HepG2 (cell line): Measurements from ENCODE around the gene FAM83G. TPM values are rescaled to one million over a fixed set of nuclear protein-coding genes. Genes with fewer than 3 reads are reported as not detected.

Experiments
- ATAC-seq: fragments of 200-7000 bp; cut with Tn5 transposase; 3 replicates; pipeline ENCODE4 v1.9.1; 2020; ENCODE audit warnings: mild to moderate bottlenecking, moderate library complexity
- BruUV-seq: library from RNA; stranded (reverse); fragments of 400-500 nt; replicated peaks from 2 replicates; lab custom pipeline; 2021; lab: Mats Ljungman, UMichigan
- CTCF ChIA-PET: fragments of 300-600 bp; formaldehyde crosslinking; extraction: SDS; loops from one replicate; lab custom pipeline; 2021; ENCODE audit warnings: low total read pairs, inconsistent platforms, low intra/inter-chr PET ratio; lab: Yijun Ruan, JAX
- POLR2A ChIA-PET: fragments of 350-600 bp; sonication (Branson Sonifier 250); formaldehyde crosslinking; loops from one replicate; lab custom pipeline; 2020; ENCODE audit warnings: antibody characterized with exemption, inconsistent platforms; lab: Yijun Ruan, JAX
- DNase-seq: peaks from one replicate; pipeline ENCODE4 v3.0.0-alpha.2; 2015; ENCODE audit warnings: low spot score
- FAIRE-seq: peaks from 3 replicates; lab custom pipeline; 2011; peaks lifted over from hg19 to GRCh38; lab: Jason Lieb, UNC
- H2AFZ ChIP-seq: one replicate; pipeline ENCODE4 v1.6.1; 2011; ENCODE audit warnings: low read length, inconsistent platforms
- H3K27ac ChIP-seq: fragments of 300-600 bp; 3 replicates; pipeline ENCODE4 v1.8.0; 2011; ENCODE audit warnings: mixed run types, mild to moderate bottlenecking, mixed read lengths, low read length, inconsistent platforms; ENCODE audit not compliant: insufficient read depth; ENCODE audit errors: extremely low read length
- H3K27me3 ChIP-seq, 2 experiments: fragments of 200-600 bp in 1 of 2; 2 replicates in 1 of 2; 3 replicates in 1 of 2; pipeline versions ENCODE4 v1.6.0 to v1.8.0; 2011; ENCODE audit warnings: low read length in 2 of 2, mild to moderate bottlenecking in 2 of 2, moderate library complexity in 2 of 2, inconsistent platforms in 1 of 2; ENCODE audit not compliant: insufficient read depth in 2 of 2, control insufficient read depth in 1 of 2
- H3K36me3 ChIP-seq, 2 experiments: fragments of 200-600 bp in 1 of 2; replicated peaks in 1 of 2; 2 replicates in 1 of 2; 3 replicates in 1 of 2; pipeline versions ENCODE4 v1.5.1 to v1.8.0; 2011; ENCODE audit warnings: low read length in 2 of 2, inconsistent platforms in 1 of 2; ENCODE audit not compliant: insufficient read depth in 2 of 2, control insufficient read depth in 1 of 2
- H3K4me1 ChIP-seq: 2 replicates; pipeline ENCODE4 v1.5.1; 2012; ENCODE audit warnings: low read length, inconsistent platforms; ENCODE audit not compliant: insufficient read depth
- H3K4me2 ChIP-seq: 2 replicates; pipeline ENCODE4 v1.6.0; 2011; ENCODE audit warnings: low read depth, low read length, inconsistent platforms
- H3K4me3 ChIP-seq, 3 experiments: fragments of 200-600 bp in 1 of 3; sonication (generic), shearing (Covaris generic) in 1 of 3; replicated peaks in 1 of 3; 2 replicates each; pipeline ENCODE4 v1.5.1; 2011 to 2016; ENCODE audit warnings: low read length in 3 of 3, inconsistent platforms in 2 of 3, low read depth in 2 of 3, mild to moderate bottlenecking in 2 of 3, control low read depth in 1 of 3, mixed read lengths in 1 of 3; ENCODE audit not compliant: insufficient read depth in 1 of 3
- H3K79me2 ChIP-seq: one replicate; pipeline ENCODE4 v1.6.1; 2011; ENCODE audit warnings: low read length, inconsistent platforms; ENCODE audit not compliant: insufficient read depth
- H3K9ac ChIP-seq: 2 replicates; pipeline ENCODE4 v1.6.0; 2011; ENCODE audit warnings: mild to moderate bottlenecking, low read depth, low read length, inconsistent platforms; ENCODE audit not compliant: insufficient read depth
- H3K9me3 ChIP-seq: 2 replicates; pipeline ENCODE4 v1.5.1; 2012; ENCODE audit warnings: mild to moderate bottlenecking, low read length
- H4K20me1 ChIP-seq: 2 replicates; pipeline ENCODE4 v1.6.0; 2011; ENCODE audit warnings: inconsistent platforms, mild to moderate bottlenecking, low read length, moderate library complexity; ENCODE audit not compliant: insufficient read depth
- EP300 ChIP-seq, 3 experiments: sonication (generic) in 1 of 3; formaldehyde crosslinking in 1 of 3; IDR thresholded peaks; 2 replicates each; pipeline versions ENCODE4 v1.5.1 to v1.6.1; 2011 to 2020; ENCODE audit warnings: low read depth in 2 of 3, low read length in 2 of 3, borderline replicate concordance in 1 of 3, improper control_type of control experiment in 1 of 3, mild to moderate bottlenecking in 1 of 3, missing genetic modification reagents in 1 of 3, moderate library complexity in 1 of 3
- KDM6A ChIP-seq: IDR thresholded peaks from 2 replicates; pipeline ENCODE4 v1.6.1; 2016; ENCODE audit warnings: low read depth
- MAFF ChIP-seq: IDR thresholded peaks from 2 replicates; pipeline ENCODE4 v1.6.1; 2011; ENCODE audit warnings: low read depth, low read length, improper control_type of control experiment
- PAX8 ChIP-seq: sonication (generic); formaldehyde crosslinking; IDR thresholded peaks from 2 replicates; pipeline ENCODE4 v1.8.0; 2022; ENCODE audit warnings: mild to moderate bottlenecking, missing genetic modification reagents, borderline replicate concordance
- RBM22 ChIP-seq: fragments of 200-400 bp; formaldehyde crosslinking; optimal IDR thresholded peaks from 2 replicates; pipeline ENCODE3; 2017; ENCODE audit warnings: mild to moderate bottlenecking, low read length, moderate library complexity
- ZNF629 ChIP-seq: sonication (generic); formaldehyde crosslinking; conservative IDR thresholded peaks from 2 replicates; pipeline ENCODE4 v1.5.0; 2020; ENCODE audit warnings: missing genetic modification reagents
- WGBS: methylation state at CpG from one replicate; pipeline ENCODE4 v1.1.6; 2017; ENCODE audit warnings: low lambda C conversion rate; 5-methylcytosine and 5-hydroxymethylcytosine counted together
- in situ Hi-C: cut with HindIII; loops from 2 replicates; pipeline ENCODE4 v1.10.0; 2017; ENCODE audit warnings: low pct_unique_long_range_greater_than_20kb; ENCODE audit not compliant: extremely low pct_ligation_motif_present
- intact Hi-C: fragments of 100-400 bp; cut with micrococcal nuclease; formaldehyde crosslinking; loops from one replicate; pipeline ENCODE4 v1.10.0; 2022; ENCODE audit not compliant: unreplicated experiment
- polyA plus RNA-seq, 8 experiments: library from polyadenylated mRNA; depleted of rRNA in 3 of 8; stranded (reverse) in 7 of 8; unstranded in 1 of 8; fragments of >200 nt; fragmentation: Illumina TruSeq in 4 of 8; extraction: Trizol in 4 of 8; gene quantifications; 2 replicates each; pipeline versions ENCODE4 v1.2.1 to v1.2.3, GENCODE V29; 2011 to 2016; ENCODE audit warnings: low read depth in 4 of 8, missing spikeins in 1 of 8, mixed read lengths in 1 of 8; ENCODE audit not compliant: insufficient read depth in 1 of 8
- total RNA-seq, 5 experiments: library from RNA; depleted of rRNA; stranded (reverse); fragments of >200 nt; fragmentation: Illumina TruSeq; extraction: Trizol; gene quantifications; 2 replicates each; pipeline ENCODE4 v1.2.3, GENCODE V29; 2016; ENCODE audit warnings: low read depth in 1 of 5
- TF ChIP-seq, protein P1 (sequence below), 2 experiments: sonication (generic) in 1 of 2; formaldehyde crosslinking in 1 of 2; IDR thresholded peaks; 2 replicates each; pipeline versions ENCODE4 v1.6.1 to v1.9.0; 2014 to 2022; ENCODE audit warnings: antibody characterized with exemption in 1 of 2, borderline replicate concordance in 1 of 2, inconsistent platforms in 1 of 2, low read depth in 1 of 2, missing genetic modification reagents in 1 of 2
- TF ChIP-seq, protein P2 (sequence below), 2 experiments: fragments of 450-650 bp in 1 of 2; sonication (generic) in 1 of 2; formaldehyde crosslinking in 1 of 2; IDR thresholded peaks; 2 replicates each; pipeline versions ENCODE4 v1.6.1 to v1.8.0; 2016 to 2022; ENCODE audit warnings: antibody characterized with exemption in 1 of 2, mild to moderate bottlenecking in 1 of 2, missing genetic modification reagents in 1 of 2

FAM83G gene
- total and polyA plus RNA-seq, 2 of the 13 experiments (the other 11 are each of a cell fraction or from before 2014, with no cell fraction given) = 13.7 to 18.6 TPM

DNA sequence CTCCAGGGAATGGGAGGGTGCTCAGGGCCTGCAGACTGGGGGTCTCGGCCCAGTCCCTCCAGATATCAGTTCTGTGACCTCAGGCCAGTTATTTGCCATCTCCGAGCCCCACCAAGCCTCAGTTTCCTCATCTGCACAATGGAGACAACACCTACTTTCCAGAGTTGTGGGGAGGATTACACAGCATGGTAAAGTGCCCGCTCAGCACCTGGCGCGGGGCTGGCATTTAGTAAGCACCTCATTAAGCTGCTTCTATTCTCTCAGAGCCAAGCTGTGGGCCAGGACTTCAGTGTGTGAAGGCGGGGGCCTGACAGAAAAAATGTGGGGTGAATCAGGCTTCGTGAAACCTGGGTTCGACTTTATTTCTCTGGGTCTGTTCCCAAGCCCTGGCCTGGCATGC, 5.2 kb downstream of the FAM83G start:
- DNase-seq (no peak), FAIRE-seq (no peak), ATAC-seq (no peak)
- intact Hi-C loops (no loop called here), in situ Hi-C loops (no loop called here)
- Histone ChIP-seq H3K9ac (no peak overlapping the region), H3K4me3 (no peak overlapping the region), H3K27me3 (no peaks in the 10 kb centered on the region; a peak in 1 of 5 replicates), H3K4me2 (no peak overlapping the region), H3K9me3 (no peaks in the 10 kb centered on the region), H3K79me2 (peaks cover 71% of the 10 kb centered on the region), H3K27ac (no peak overlapping the region), H3K4me1 (peaks cover 37% of the 10 kb centered on the region), H3K36me3 (peaks cover 7 to 46% of the 10 kb centered on the region in 2 experiments), H4K20me1 (peaks cover 27% of the 10 kb centered on the region), H2AFZ (no peak overlapping the region)
- BruUV-seq = no TSS peak
- ChIA-PET CTCF (no interaction called here), POLR2A (no interaction called here)
- WGBS = 90% methylated on average over 2 of the region's 8 CpGs
- TF ChIP-seq, protein P1, sequence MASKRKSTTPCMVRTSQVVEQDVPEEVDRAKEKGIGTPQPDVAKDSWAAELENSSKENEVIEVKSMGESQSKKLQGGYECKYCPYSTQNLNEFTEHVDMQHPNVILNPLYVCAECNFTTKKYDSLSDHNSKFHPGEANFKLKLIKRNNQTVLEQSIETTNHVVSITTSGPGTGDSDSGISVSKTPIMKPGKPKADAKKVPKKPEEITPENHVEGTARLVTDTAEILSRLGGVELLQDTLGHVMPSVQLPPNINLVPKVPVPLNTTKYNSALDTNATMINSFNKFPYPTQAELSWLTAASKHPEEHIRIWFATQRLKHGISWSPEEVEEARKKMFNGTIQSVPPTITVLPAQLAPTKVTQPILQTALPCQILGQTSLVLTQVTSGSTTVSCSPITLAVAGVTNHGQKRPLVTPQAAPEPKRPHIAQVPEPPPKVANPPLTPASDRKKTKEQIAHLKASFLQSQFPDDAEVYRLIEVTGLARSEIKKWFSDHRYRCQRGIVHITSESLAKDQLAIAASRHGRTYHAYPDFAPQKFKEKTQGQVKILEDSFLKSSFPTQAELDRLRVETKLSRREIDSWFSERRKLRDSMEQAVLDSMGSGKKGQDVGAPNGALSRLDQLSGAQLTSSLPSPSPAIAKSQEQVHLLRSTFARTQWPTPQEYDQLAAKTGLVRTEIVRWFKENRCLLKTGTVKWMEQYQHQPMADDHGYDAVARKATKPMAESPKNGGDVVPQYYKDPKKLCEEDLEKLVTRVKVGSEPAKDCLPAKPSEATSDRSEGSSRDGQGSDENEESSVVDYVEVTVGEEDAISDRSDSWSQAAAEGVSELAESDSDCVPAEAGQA (IDR thresholded peaks at IDR 0.05; ENCODE audit: low read depth) = no peak
- TF ChIP-seq, protein P1 (CRISPR knock-in tag; IDR thresholded peaks at IDR 0.05; ENCODE audit: borderline replicate concordance) = no peak
- TF ChIP-seq PAX8 = no peak
- TF ChIP-seq ZNF629 (CRISPR knock-in tag) = peak; percentile 39; the same call in 1 of the 2 replicates
- TF ChIP-seq EP300 (IDR thresholded peaks at IDR 0.05; ENCODE audit: low read depth in 2 of 2, low read length in 2 of 2) = no peak
- TF ChIP-seq EP300 (CRISPR knock-in tag; IDR thresholded peaks at IDR 0.05; ENCODE audit: borderline replicate concordance) = no peak
- TF ChIP-seq KDM6A (CRISPR knock-in tag) = no peak
- TF ChIP-seq MAFF = peak; percentile 34
- TF ChIP-seq RBM22 = peak; percentile 40
- TF ChIP-seq, protein P2, sequence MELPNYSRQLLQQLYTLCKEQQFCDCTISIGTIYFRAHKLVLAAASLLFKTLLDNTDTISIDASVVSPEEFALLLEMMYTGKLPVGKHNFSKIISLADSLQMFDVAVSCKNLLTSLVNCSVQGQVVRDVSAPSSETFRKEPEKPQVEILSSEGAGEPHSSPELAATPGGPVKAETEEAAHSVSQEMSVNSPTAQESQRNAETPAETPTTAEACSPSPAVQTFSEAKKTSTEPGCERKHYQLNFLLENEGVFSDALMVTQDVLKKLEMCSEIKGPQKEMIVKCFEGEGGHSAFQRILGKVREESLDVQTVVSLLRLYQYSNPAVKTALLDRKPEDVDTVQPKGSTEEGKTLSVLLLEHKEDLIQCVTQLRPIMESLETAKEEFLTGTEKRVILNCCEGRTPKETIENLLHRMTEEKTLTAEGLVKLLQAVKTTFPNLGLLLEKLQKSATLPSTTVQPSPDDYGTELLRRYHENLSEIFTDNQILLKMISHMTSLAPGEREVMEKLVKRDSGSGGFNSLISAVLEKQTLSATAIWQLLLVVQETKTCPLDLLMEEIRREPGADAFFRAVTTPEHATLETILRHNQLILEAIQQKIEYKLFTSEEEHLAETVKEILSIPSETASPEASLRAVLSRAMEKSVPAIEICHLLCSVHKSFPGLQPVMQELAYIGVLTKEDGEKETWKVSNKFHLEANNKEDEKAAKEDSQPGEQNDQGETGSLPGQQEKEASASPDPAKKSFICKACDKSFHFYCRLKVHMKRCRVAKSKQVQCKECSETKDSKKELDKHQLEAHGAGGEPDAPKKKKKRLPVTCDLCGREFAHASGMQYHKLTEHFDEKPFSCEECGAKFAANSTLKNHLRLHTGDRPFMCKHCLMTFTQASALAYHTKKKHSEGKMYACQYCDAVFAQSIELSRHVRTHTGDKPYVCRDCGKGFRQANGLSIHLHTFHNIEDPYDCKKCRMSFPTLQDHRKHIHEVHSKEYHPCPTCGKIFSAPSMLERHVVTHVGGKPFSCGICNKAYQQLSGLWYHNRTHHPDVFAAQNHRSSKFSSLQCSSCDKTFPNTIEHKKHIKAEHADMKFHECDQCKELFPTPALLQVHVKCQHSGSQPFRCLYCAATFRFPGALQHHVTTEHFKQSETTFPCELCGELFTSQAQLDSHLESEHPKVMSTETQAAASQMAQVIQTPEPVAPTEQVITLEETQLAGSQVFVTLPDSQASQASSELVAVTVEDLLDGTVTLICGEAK (IDR thresholded peaks at IDR 0.05) = no peak
- TF ChIP-seq, protein P2 (CRISPR knock-in tag; IDR thresholded peaks at IDR 0.05) = no peak
